Measurements from ENCODE around the gene MIEF1.

The MIEF1 gene

GRCh38 chr22:39524089-39524752, 22.1 kb downstream of the MIEF1 start:
- H3K36me3 ChIP-seq (ENCODE audit: control insufficient read depth, insufficient read depth, low read length) = peaks cover 27% of the 10 kb centered on the region
- H3K9ac ChIP-seq (ENCODE audit: low read length) = no peak overlapping the region
- H3K4me3 ChIP-seq (ENCODE audit: low read length) = peak overlapping the region; percentile 51
- peak overlapping the region; percentile 60 for H3K27ac ChIP-seq (ENCODE audit: low read depth, low read length)
- H3K4me1 ChIP-seq (ENCODE audit: control insufficient read depth, insufficient read depth, low read length) = peaks cover 21% of the 10 kb centered on the region
- H3K27me3 ChIP-seq (ENCODE audit: control insufficient read depth, insufficient read depth, low read length) = no peaks in the 10 kb centered on the region

- no peak overlapping the region for H3K9ac ChIP-seq (ENCODE audit: low read length)
- no peaks in the 10 kb centered on the region for H3K27me3 ChIP-seq (ENCODE audit: control insufficient read depth, insufficient read depth, low read length)
- H3K27ac ChIP-seq (ENCODE audit: low read depth, low read length) = peak overlapping the region; percentile 60
- H3K4me3 ChIP-seq (ENCODE audit: low read length) = peak overlapping the region; percentile 51
- peaks cover 27% of the 10 kb centered on the region for H3K36me3 ChIP-seq (ENCODE audit: control insufficient read depth, insufficient read depth, low read length)
- peaks cover 20% of the 10 kb centered on the region for H3K4me1 ChIP-seq (ENCODE audit: control insufficient read depth, insufficient read depth, low read length)
Observed at GRCh38 chr22:39524753-39525657, 22.9 kb downstream of the MIEF1 start.

- no peaks in the 10 kb centered on the region for H3K27me3 ChIP-seq (ENCODE audit: control insufficient read depth, insufficient read depth, low read length)
- no peak overlapping the region for H3K27ac ChIP-seq (ENCODE audit: low read depth, low read length)
- H3K9ac ChIP-seq (ENCODE audit: low read length) = no peak overlapping the region
- no peak overlapping the region for H3K4me3 ChIP-seq (ENCODE audit: low read length)
- peaks cover 27% of the 10 kb centered on the region for H3K36me3 ChIP-seq (ENCODE audit: control insufficient read depth, insufficient read depth, low read length)
- peaks cover 20% of the 10 kb centered on the region for H3K4me1 ChIP-seq (ENCODE audit: control insufficient read depth, insufficient read depth, low read length)
Observed at GRCh38 chr22:39525658-39525975, 23.5 kb downstream of the MIEF1 start.

- H3K27ac ChIP-seq (ENCODE audit: low read depth, low read length) = no peak overlapping the region
- peaks cover 25% of the 10 kb centered on the region for H3K36me3 ChIP-seq (ENCODE audit: control insufficient read depth, insufficient read depth, low read length)
Observed at GRCh38 chr22:39526736-39527171, 24.7 kb downstream of the MIEF1 start.

DNA sequence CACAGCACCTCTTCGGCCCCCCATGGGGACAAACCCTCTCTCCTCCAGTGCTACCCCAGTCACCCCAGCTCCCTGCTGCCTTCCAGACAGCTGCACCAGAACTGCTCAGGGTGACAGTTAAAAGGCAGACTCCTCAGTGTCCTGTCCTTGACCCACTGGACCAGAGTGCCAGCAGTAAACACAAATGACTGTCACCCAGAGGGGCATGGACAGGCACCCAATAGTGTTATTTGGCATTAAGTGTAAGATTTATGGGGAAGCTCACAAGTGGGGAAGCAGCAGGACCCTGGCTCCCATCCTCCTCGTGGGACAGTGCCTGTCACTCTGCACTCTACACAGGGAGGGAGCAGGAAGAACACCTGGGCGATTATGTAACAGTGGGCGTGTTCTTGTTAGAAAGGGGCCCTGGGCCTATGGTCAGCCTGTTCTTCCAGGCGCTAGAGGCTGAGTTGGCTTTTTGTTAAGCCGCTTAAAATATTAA, 25.4 kb downstream of the MIEF1 start:
- Histone ChIP-seq H3K27me3 (ENCODE audit: control insufficient read depth, insufficient read depth, low read length) (no peaks in the 10 kb centered on the region), H3K4me1 (ENCODE audit: control insufficient read depth, insufficient read depth, low read length) (peaks cover 34% of the 10 kb centered on the region), H3K27ac (ENCODE audit: low read depth, low read length) (peak overlapping the region; percentile 40), H3K4me3 (ENCODE audit: low read length) (no peak overlapping the region), H3K36me3 (ENCODE audit: control insufficient read depth, insufficient read depth, low read length) (peaks cover 19% of the 10 kb centered on the region), H3K9ac (ENCODE audit: low read length) (no peak overlapping the region)

More at GRCh38 chr22:39526736-39527171, 24.7 kb downstream of the MIEF1 start:
- H3K4me1 ChIP-seq (ENCODE audit: control insufficient read depth, insufficient read depth, low read length) = peaks cover 31% of the 10 kb centered on the region
- H3K4me3 ChIP-seq (ENCODE audit: low read length) = no peak overlapping the region
- H3K27me3 ChIP-seq (ENCODE audit: control insufficient read depth, insufficient read depth, low read length) = no peaks in the 10 kb centered on the region
- H3K9ac ChIP-seq (ENCODE audit: low read length) = no peak overlapping the region

DNA sequence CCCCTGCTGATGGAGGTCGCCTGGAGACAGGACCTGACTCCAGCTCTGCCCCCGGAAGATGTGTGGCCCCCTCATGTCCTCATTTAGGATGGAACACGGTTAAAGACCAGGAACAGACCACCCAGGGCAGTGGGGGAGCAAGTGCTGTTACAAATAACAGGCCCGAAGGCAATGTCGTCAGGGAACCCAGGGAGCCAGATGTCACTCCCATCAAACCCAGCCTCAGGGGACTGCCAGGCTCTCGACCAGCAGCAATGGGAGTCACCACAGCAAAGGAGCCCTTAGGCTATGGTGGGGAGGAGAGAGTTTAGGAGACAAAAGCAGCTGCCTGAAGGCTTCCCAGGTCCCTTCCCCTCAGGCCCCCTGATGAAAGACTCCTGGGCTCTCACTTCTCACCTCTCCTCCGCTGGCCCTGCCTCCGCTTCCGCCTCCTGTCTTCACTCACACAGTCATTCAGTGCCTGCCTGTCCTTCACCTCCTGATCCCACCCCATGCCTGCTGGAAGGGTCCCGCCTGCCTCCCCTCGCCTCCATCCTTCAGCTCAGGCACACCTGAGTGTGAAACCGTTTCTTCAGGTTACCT, 26.1 kb downstream of the MIEF1 start:
- H3K27me3 ChIP-seq (ENCODE audit: control insufficient read depth, insufficient read depth, low read length) = no peaks in the 10 kb centered on the region
- peak overlapping the region; percentile 44 for H3K4me3 ChIP-seq (ENCODE audit: low read length)
- H3K27ac ChIP-seq (ENCODE audit: low read depth, low read length) = peak overlapping the region; percentile 40
- no peak overlapping the region for H3K9ac ChIP-seq (ENCODE audit: low read length)
- H3K4me1 ChIP-seq (ENCODE audit: control insufficient read depth, insufficient read depth, low read length) = peaks cover 29% of the 10 kb centered on the region
- H3K36me3 ChIP-seq (ENCODE audit: control insufficient read depth, insufficient read depth, low read length) = peaks cover 12% of the 10 kb centered on the region

DNA sequence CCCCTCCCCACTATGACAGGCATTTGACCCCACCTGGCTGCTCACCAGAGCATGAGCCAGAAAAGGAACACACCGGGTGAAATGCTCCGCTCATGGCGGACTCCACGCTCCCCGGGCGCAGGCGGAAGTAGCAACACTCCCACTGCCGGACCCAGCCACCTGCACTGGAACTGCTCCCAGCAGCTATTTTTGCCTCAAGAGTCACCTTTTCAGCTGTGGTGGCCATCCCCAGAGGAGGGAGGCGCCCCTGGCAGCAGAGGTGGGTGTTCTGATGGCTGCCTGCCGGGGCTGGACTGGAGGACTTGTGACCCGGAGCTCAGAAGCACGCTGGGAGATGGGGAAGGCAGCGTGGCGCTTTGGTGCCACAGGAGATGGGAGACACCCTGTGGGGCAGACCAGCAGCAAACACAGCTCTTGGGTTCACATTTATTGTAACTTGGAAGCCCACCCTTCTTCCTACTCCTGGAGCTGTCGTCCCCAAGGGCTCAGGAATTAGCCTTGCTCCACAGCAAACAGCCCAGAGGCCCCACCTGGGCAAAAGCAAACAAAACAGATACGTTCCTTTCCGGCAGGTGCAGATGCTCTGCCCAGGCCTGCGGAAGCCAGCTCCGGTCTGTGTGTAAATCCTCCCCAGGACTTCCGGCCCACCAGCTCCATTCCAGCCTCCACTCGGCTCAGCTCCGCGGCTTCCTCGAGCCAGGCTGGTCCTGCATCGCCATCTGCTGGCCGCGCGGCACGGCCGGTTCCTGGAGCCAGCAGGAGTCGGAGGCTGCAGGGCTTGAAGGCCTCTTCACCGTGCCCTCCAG, 26.8 kb downstream of the MIEF1 start:
- Histone ChIP-seq H3K4me1 (ENCODE audit: control insufficient read depth, insufficient read depth, low read length) (peaks cover 28% of the 10 kb centered on the region), H3K36me3 (ENCODE audit: control insufficient read depth, insufficient read depth, low read length) (peaks cover 12% of the 10 kb centered on the region), H3K27ac (ENCODE audit: low read depth, low read length) (peak overlapping the region; percentile 21), H3K4me3 (ENCODE audit: low read length) (peak overlapping the region; percentile 44), H3K27me3 (ENCODE audit: control insufficient read depth, insufficient read depth, low read length) (no peaks in the 10 kb centered on the region), H3K9ac (ENCODE audit: low read length) (no peak overlapping the region)

DNA sequence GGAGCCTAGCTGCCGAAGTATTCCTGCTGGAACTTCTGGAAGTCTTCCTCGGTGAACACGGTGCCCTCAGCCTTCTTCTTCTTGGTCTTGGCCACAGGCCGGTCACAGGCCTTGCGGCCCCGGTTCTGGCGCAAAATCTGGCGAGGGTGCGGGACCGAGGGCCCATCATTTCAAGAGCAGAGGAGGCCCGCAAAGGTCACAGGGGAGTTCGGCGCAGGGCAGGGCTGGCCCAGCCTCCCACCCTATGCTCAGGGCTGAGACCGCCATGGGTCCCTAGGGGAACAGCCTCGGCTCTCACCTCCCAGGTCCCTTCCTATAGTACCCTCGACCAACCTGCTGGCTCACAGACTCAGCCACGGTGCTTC, 27.4 kb downstream of the MIEF1 start:
- Histone ChIP-seq H3K4me1 (ENCODE audit: control insufficient read depth, insufficient read depth, low read length) (peaks cover 23% of the 10 kb centered on the region), H3K27ac (ENCODE audit: low read depth, low read length) (peak overlapping the region; percentile 16), H3K9ac (ENCODE audit: low read length) (no peak overlapping the region), H3K27me3 (ENCODE audit: control insufficient read depth, insufficient read depth, low read length) (no peaks in the 10 kb centered on the region), H3K36me3 (ENCODE audit: control insufficient read depth, insufficient read depth, low read length) (peaks cover 7% of the 10 kb centered on the region), H3K4me3 (ENCODE audit: low read length) (no peak overlapping the region)

GRCh38 chr22:39530116-39530515, 28.0 kb downstream of the MIEF1 start:
- Histone ChIP-seq H3K27ac (ENCODE audit: low read depth, low read length) (no peak overlapping the region), H3K4me1 (ENCODE audit: control insufficient read depth, insufficient read depth, low read length) (peaks cover 21% of the 10 kb centered on the region), H3K27me3 (ENCODE audit: control insufficient read depth, insufficient read depth, low read length) (no peaks in the 10 kb centered on the region), H3K9ac (ENCODE audit: low read length) (no peak overlapping the region), H3K4me3 (ENCODE audit: low read length) (no peak overlapping the region), H3K36me3 (ENCODE audit: control insufficient read depth, insufficient read depth, low read length) (peaks cover 5% of the 10 kb centered on the region)

GRCh38 chr22:39530692-39531331, 28.7 kb downstream of the MIEF1 start:
- Histone ChIP-seq H3K9ac (ENCODE audit: low read length) (no peak overlapping the region), H3K4me1 (ENCODE audit: control insufficient read depth, insufficient read depth, low read length) (peaks cover 21% of the 10 kb centered on the region), H3K27ac (ENCODE audit: low read depth, low read length) (no peak overlapping the region)

GRCh38 chr22:39532215-39533073, 30.4 kb downstream of the MIEF1 start, which contains the start of gene RPS19BP1:
TSS of gene RPS19BP1 (minus strand) at chr22:39532748. CDS start at chr22:39532738, 10 bp downstream.
- Histone ChIP-seq H3K4me3 (ENCODE audit: low read length) (peak within 1 kb of the TSS; percentile 83), H3K36me3 (ENCODE audit: control insufficient read depth, insufficient read depth, low read length) (peaks cover 5% of the 10 kb centered on the region), H3K27me3 (ENCODE audit: control insufficient read depth, insufficient read depth, low read length) (no peaks in the 10 kb centered on the region), H3K27ac (ENCODE audit: low read depth, low read length) (peak within 1 kb of the TSS; percentile 79), H3K9ac (ENCODE audit: low read length) (peak within 1 kb of the TSS; percentile 87), H3K4me1 (ENCODE audit: control insufficient read depth, insufficient read depth, low read length) (peaks cover 21% of the 10 kb centered on the region)

More at GRCh38 chr22:39530692-39531331, 28.7 kb downstream of the MIEF1 start:
- H3K27me3 ChIP-seq (ENCODE audit: control insufficient read depth, insufficient read depth, low read length) = no peaks in the 10 kb centered on the region
- H3K36me3 ChIP-seq (ENCODE audit: control insufficient read depth, insufficient read depth, low read length) = peaks cover 5% of the 10 kb centered on the region
- no peak overlapping the region for H3K4me3 ChIP-seq (ENCODE audit: low read length)
